Stimulated activated naive CD8-positive, alpha-beta T cell treated with anti-CD3 and anti-CD28 coated beads, Interleukin-15, Interleukin-2, amounts not matched to agents 100 ng/mL and 50 ng/mL, for 24 hours (primary cell): Measurements from ENCODE around the gene MAST3.
A peak's percentile ranks its signal among the peaks of the same experiment; 100 is the strongest.
"Not testable (repeated sequence)": the region's sequence is repeated elsewhere in the genome, so short reads cannot be mapped to it uniquely, and the experiment has no call there.

Experiments
- H3K27ac Mint-ChIP-seq: one replicate; pipeline ENCODE4 v1.8.0; 2021; ENCODE audit warnings: mild to moderate bottlenecking, mixed read lengths
- H3K27me3 Mint-ChIP-seq: one replicate; pipeline ENCODE4 v1.8.0; 2021; ENCODE audit warnings: mixed read lengths
- H3K36me3 Mint-ChIP-seq: one replicate; pipeline ENCODE4 v1.8.0; 2021; ENCODE audit warnings: low read depth, mixed read lengths
- H3K4me1 Mint-ChIP-seq: one replicate; pipeline ENCODE4 v1.8.0; 2021; ENCODE audit warnings: low read depth, mixed read lengths
- H3K4me3 Mint-ChIP-seq: one replicate; pipeline ENCODE4 v1.8.0; 2021; ENCODE audit warnings: mild to moderate bottlenecking, mixed read lengths
- H3K9me3 Mint-ChIP-seq: one replicate; pipeline ENCODE4 v1.8.0; 2021; ENCODE audit warnings: mixed read lengths

MAST3 gene

GRCh38 chr19:18150776-18151624 is 53.4 kb downstream of the MAST3 start:
- Mint-ChIP-seq H3K4me1 (peaks cover 26% of the 10 kb centered on the region), H3K9me3 (no peaks in the 10 kb centered on the region), H3K36me3 (peaks cover 7% of the 10 kb centered on the region), H3K27ac (peak overlapping the region; percentile 97), H3K27me3 (no peaks in the 10 kb centered on the region), H3K4me3 (peak overlapping the region; percentile 83)

DNA sequence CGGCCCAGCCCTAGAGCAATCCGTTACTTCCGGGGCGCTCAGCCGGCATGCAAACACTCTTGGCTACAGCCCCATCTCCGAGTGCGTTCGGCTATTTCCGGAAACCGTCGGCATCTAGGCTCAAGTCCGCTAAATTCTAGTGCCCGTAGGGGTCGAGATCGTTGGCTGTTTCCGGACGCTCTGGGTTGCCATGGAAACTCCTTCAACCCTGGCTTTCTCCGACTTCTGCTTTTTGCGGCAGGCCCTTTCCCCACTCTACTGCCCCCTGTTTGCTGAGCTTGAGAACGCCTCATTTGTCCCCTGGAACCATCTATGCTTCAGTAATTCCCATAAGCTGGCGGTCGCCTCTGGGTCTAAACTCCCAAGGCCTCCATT is 54.9 kb downstream of the MAST3 start:
- H3K4me1 Mint-ChIP-seq, result peaks cover 26% of the 10 kb centered on the region
- H3K27ac Mint-ChIP-seq, result peak overlapping the region; percentile 97
- no peaks in the 10 kb centered on the region for H3K9me3 Mint-ChIP-seq
- H3K36me3 Mint-ChIP-seq, result no peaks in the 10 kb centered on the region
- H3K27me3 Mint-ChIP-seq, result no peaks in the 10 kb centered on the region
- peak overlapping the region; percentile 83 for H3K4me3 Mint-ChIP-seq

DNA sequence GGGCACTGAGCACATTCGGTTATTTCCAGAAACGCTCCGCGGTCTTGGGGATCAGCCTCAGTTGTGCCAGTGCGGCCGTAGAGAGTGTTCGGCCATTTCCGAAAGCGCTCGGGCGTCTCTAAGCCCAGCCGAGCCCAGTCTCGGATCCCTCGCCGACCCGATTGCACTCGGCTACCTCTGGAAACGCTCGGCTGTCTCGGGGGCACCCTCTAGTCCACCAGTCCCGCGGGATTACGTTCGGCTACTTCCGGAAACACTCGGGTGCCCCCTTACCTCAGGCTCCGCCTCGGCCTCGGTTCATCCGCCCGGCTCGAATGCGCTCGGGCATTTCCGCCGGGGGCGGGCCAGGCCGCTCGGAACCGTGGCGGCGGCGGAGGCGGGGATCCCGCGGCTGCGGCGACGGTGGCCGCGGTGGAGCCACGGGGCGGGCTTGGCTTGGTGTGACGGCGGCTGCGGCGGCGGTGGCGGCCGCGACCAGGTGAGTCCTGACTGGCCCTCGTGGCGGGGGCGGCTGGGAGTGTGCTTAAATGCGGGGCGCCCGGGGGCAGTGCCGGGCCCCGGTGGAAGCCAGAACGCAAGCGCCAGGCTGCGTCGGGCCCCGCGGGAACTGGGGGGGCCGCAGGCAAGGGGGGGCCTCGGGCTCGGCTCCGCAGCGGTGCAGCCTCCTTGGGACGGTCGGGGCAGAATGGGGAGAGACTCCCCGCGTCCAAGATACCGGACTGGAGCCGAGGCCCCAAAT is 55.4 kb downstream of the MAST3 start, which contains the start of gene PIK3R2:
Gene PIK3R2 (plus strand): TSS at position 347 of the 739 bp plus-strand sequence. CDS start 2,717 bp downstream, outside the sequence.
- Mint-ChIP-seq H3K36me3 (no peaks in the 10 kb centered on the region), H3K27ac (peak within 1 kb of the TSS; percentile 97), H3K27me3 (no peaks in the 10 kb centered on the region), H3K4me3 (peak within 1 kb of the TSS; percentile 89), H3K4me1 (peaks cover 26% of the 10 kb centered on the region), H3K9me3 (no peaks in the 10 kb centered on the region)

- Mint-ChIP-seq H3K4me3 (peak overlapping the region; percentile 89), H3K27ac (peak overlapping the region; percentile 81), H3K9me3 (no peaks in the 10 kb centered on the region), H3K27me3 (no peaks in the 10 kb centered on the region), H3K36me3 (no peaks in the 10 kb centered on the region), H3K4me1 (peaks cover 26% of the 10 kb centered on the region)
These were observed 56.1 kb downstream of the MAST3 start for GRCh38 chr19:18153556-18154134.

DNA sequence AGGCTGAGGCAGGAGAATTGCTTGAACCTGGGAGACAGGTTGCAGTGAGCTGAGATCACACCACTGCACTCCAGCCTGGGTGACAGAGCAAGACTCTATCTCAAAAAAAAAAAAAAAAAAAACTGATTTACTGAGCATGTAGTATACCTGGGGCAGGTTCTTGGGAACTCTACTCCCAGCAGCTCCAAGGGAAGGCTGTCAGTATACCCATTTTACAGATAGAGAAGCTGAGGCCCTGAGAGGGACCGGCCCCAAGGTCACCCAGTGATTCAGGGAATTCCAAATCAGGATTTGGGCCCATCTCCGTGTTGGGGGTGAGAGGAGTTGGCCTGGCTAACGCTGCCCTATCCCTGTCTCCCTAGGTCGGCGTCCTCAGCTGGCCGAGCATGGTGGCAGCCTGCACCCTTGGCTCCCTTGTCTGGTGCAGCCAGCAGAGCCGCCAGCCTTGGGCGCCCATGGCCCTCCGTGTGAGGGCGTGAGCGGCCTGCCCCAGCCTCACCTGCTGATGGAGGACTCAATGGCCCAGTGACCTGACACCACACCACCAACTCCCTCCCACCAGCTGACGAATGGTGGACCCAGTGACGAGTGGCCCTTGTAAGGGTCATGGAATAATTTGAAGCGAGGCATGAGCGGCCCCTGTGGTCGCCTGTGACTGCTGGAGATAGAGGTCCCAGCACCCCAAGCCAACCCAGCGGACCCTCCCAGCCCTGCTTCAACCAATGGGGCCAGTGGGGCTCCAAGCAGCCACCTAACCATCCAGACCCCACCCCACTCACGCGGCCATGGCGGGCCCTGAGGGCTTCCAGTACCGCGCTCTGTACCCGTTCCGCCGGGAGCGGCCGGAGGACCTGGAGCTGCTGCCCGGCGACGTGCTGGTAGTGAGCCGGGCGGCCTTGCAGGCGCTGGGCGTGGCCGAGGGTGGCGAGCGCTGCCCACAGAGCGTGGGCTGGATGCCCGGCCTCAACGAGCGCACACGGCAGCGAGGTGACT is 57.8 kb downstream of the MAST3 start:
- H3K27me3 Mint-ChIP-seq, result no peaks in the 10 kb centered on the region
- H3K4me1 Mint-ChIP-seq, result peaks cover 28% of the 10 kb centered on the region
- H3K36me3 Mint-ChIP-seq, result peaks cover 3% of the 10 kb centered on the region
- H3K27ac Mint-ChIP-seq, result no peak overlapping the region
- no peak overlapping the region for H3K4me3 Mint-ChIP-seq
- H3K9me3 Mint-ChIP-seq, result no peaks in the 10 kb centered on the region

DNA sequence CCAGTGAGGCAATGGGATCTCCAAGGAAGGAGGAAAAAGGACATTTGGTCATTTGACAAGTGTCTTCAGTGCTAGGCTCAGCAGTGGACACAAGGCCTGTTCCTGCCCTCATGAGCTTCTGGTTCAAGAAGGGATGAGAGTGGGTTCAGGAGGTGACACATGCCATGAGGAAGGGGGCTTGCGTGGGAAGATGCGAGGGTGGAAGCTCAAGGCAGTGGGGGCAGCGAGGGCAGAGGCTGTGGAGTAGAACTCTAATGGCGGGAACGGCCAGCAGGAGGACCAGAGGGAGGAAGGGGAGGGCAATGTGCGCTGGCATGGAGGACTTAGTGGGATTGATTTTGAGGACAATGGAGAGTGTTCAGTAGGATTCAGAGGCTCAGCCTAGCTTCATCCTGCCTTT is 58.7 kb downstream of the MAST3 start:
- no peaks in the 10 kb centered on the region for H3K27me3 Mint-ChIP-seq
- H3K9me3 Mint-ChIP-seq, result no peaks in the 10 kb centered on the region
- peaks cover 28% of the 10 kb centered on the region for H3K4me1 Mint-ChIP-seq
- H3K4me3 Mint-ChIP-seq, result no peak overlapping the region
- H3K27ac Mint-ChIP-seq, result no peak overlapping the region
- H3K36me3 Mint-ChIP-seq, result peaks cover 4% of the 10 kb centered on the region

GRCh38 chr19:18156841-18157464 is 59.4 kb downstream of the MAST3 start:
- H3K27ac Mint-ChIP-seq, result no peak overlapping the region
- H3K9me3 Mint-ChIP-seq, result no peaks in the 10 kb centered on the region
- H3K27me3 Mint-ChIP-seq, result no peaks in the 10 kb centered on the region
- peaks cover 27% of the 10 kb centered on the region for H3K4me1 Mint-ChIP-seq
- no peak overlapping the region for H3K4me3 Mint-ChIP-seq
- H3K36me3 Mint-ChIP-seq, result peaks cover 4% of the 10 kb centered on the region

DNA sequence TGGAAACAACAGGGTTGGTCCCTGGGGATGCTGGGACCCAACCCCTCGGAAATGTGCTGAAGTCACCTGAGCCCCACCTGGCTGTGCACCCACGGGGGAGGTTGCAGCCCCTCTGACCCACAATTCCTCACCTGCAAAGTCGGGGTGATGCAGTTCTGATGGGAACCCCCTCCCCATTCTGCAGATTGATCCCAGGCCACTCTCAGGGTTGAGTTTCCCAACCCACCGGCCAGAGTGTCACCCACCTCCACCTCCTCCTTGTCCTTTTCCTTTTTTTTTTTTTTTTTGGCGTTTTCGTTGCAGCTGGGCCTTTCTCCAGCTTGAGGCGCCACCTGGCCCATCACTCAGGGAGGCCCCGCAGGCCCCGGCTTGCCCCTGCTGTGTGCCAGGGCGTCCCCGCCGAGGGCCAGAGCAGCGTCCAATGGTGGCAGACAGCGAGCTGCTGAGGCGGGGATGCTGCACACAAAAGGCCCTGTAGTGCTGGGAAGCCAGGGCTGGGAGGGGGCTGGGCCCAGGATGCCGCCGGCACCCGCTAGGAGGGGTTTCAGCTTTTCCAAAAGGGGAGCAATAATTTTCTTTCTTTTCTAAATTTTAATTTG is 60.0 kb downstream of the MAST3 start:
- H3K27ac Mint-ChIP-seq, result no peak overlapping the region
- H3K27me3 Mint-ChIP-seq, result no peaks in the 10 kb centered on the region
- H3K9me3 Mint-ChIP-seq, result no peaks in the 10 kb centered on the region
- H3K4me3 Mint-ChIP-seq, result no peak overlapping the region
- peaks cover 22% of the 10 kb centered on the region for H3K4me1 Mint-ChIP-seq
- peaks cover 4% of the 10 kb centered on the region for H3K36me3 Mint-ChIP-seq

- Mint-ChIP-seq H3K4me1 (peaks cover 22% of the 10 kb centered on the region), H3K27me3 (no peaks in the 10 kb centered on the region), H3K4me3 (no peak overlapping the region), H3K9me3 (no peaks in the 10 kb centered on the region), H3K36me3 (peaks cover 10% of the 10 kb centered on the region), H3K27ac (no peak overlapping the region)
These were observed 60.9 kb downstream of the MAST3 start for GRCh38 chr19:18158467-18158866.

GRCh38 chr19:18159059-18159616 is 61.6 kb downstream of the MAST3 start:
- peaks cover 18% of the 10 kb centered on the region for H3K4me1 Mint-ChIP-seq
- not testable (repeated sequence) for H3K9me3 Mint-ChIP-seq, H3K4me3 Mint-ChIP-seq, H3K27me3 Mint-ChIP-seq, H3K27ac Mint-ChIP-seq
- H3K36me3 Mint-ChIP-seq, result peaks cover 10% of the 10 kb centered on the region

DNA sequence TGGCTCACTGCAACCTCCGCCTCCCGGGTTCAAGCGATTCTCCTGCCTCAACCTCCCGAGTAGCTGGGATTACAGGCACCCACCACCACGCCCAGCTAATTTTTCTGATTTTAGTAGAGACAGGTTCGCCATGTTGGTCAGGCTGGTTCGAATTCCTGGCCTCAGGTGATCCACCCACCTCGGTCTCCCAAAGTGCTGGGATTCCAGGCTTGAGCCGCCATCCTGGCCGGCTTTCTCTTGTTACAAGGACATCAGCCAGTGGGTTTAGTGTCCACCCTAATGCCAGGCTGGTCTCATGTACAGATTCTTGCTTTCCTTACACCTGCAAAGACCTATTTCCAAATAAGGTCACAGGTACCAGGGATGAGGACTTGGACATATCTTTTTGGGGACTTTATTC is 62.2 kb downstream of the MAST3 start:
- Mint-ChIP-seq H3K27ac (no peak overlapping the region), H3K4me3 (peak overlapping the region; percentile 78), H3K4me1 (peaks cover 13% of the 10 kb centered on the region), H3K36me3 (peaks cover 10% of the 10 kb centered on the region), H3K9me3 (no peaks in the 10 kb centered on the region), H3K27me3 (no peaks in the 10 kb centered on the region)

- H3K27ac Mint-ChIP-seq, result peak overlapping the region; percentile 86
- peak overlapping the region; percentile 78 for H3K4me3 Mint-ChIP-seq
- no peaks in the 10 kb centered on the region for H3K27me3 Mint-ChIP-seq
- no peaks in the 10 kb centered on the region for H3K9me3 Mint-ChIP-seq
- H3K36me3 Mint-ChIP-seq, result peaks cover 11% of the 10 kb centered on the region
- peaks cover 13% of the 10 kb centered on the region for H3K4me1 Mint-ChIP-seq
These were observed 63.0 kb downstream of the MAST3 start for GRCh38 chr19:18160493-18160970.

DNA sequence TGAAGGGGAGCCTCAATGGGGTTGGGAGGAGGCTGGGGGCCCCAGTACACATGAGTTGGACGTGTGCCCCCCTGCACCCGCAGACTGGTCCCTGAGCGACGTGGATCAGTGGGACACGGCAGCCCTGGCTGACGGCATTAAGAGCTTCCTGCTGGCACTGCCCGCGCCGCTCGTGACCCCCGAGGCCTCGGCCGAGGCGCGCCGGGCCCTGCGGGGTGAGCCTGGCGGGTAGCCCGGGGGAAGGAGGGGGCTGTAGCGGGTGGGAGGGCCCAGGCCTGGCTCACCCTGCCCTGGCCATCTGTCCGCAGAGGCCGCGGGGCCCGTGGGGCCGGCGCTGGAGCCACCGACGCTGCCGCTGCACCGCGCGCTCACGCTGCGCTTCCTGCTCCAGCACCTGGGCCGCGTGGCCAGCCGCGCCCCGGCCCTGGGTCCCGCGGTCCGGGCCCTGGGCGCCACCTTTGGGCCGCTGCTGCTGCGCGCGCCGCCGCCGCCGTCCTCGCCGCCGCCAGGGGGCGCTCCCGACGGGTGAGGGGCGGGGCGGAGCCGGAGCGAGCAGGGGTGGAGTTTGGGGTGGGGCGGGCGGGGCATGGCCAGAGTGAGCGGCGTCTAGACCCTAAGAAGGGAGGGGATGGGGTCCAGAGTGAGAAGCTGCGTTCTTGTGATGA is 63.5 kb downstream of the MAST3 start:
- Mint-ChIP-seq H3K9me3 (no peaks in the 10 kb centered on the region), H3K4me3 (peak overlapping the region; percentile 78), H3K27me3 (no peaks in the 10 kb centered on the region), H3K36me3 (peaks cover 13% of the 10 kb centered on the region), H3K27ac (peak overlapping the region; percentile 86), H3K4me1 (peaks cover 13% of the 10 kb centered on the region)
